ENCODE measurements around the gene FDXR.

- TF ChIP-seq GATA2 (IDR thresholded peaks at IDR 0.05; ENCODE audit: low read depth, low read length) (no peak), GATA3 (IDR thresholded peaks at IDR 0.05; ENCODE audit: low read depth, low read length) (no peak)
Measured at GRCh38 chr17:74853048-74853397, 19.8 kb downstream of the FDXR start.

Measured in SH-SY5Y (cell line).